A673 (cell line): ENCODE measurements around the gene NEK3. TPM values are rescaled to one million over a fixed set of nuclear protein-coding genes. Genes with fewer than 3 reads are reported as not detected.
"Not testable (repeated sequence)": the region's sequence is repeated elsewhere in the genome, so short reads cannot be mapped to it uniquely, and the experiment has no call there.

ENCODE experiments used
- BruUV-seq: library from RNA; stranded (reverse); fragments of 400-500 nt; replicated peaks from 2 replicates; lab custom pipeline; 2021; lab: Mats Ljungman, UMichigan
- CTCF ChIA-PET: fragments of 300-600 bp; sonication (Branson Sonifier 250); formaldehyde crosslinking; loops from one replicate; lab custom pipeline; 2022; ENCODE audit warnings: antibody characterized with exemption; lab: Charles Lee
- POLR2A ChIA-PET: fragments of 300-600 bp; sonication (Branson Sonifier 250); formaldehyde crosslinking; loops from one replicate; lab custom pipeline; 2022; ENCODE audit warnings: antibody characterized with exemption; ENCODE audit not compliant: low non-redundant PET; lab: Charles Lee
- DNase-seq: peaks from one replicate; pipeline ENCODE4 v3.0.0-alpha.2; 2015; ENCODE audit warnings: low spot score
- H3K27ac ChIP-seq: fragments of 200-600 bp; sonication (generic); 2 replicates; pipeline ENCODE4 v1.5.1; 2016; ENCODE audit warnings: mixed run types, low read depth, mild to moderate bottlenecking, mixed read lengths, antibody characterized with exemption, low read length; ENCODE audit not compliant: poor library complexity, severe bottlenecking
- H3K27me3 ChIP-seq: fragments of 200-600 bp; sonication (generic); replicated peaks from 2 replicates; pipeline ENCODE4 v1.6.1; 2017; ENCODE audit warnings: mixed run types, low read depth, mild to moderate bottlenecking, mixed read lengths, antibody characterized with exemption, low read length; ENCODE audit not compliant: insufficient read depth, poor library complexity
- H3K36me3 ChIP-seq: fragments of 200-600 bp; sonication (generic); 2 replicates; pipeline ENCODE4 v1.6.1; 2016; ENCODE audit warnings: mixed run types, mild to moderate bottlenecking, mixed read lengths, antibody characterized with exemption, low read length; ENCODE audit not compliant: insufficient read depth, poor library complexity, severe bottlenecking
- H3K4me1 ChIP-seq: fragments of 200-600 bp; sonication (generic); 2 replicates; pipeline ENCODE4 v1.6.1; 2017; ENCODE audit warnings: mixed run types, mild to moderate bottlenecking, mixed read lengths, antibody characterized with exemption, low read length; ENCODE audit not compliant: insufficient read depth, poor library complexity, severe bottlenecking
- H3K4me3 ChIP-seq: fragments of 200-600 bp; sonication (generic); 2 replicates; pipeline ENCODE4 v1.5.1; 2016; ENCODE audit warnings: low read depth, mixed run types, mild to moderate bottlenecking, mixed read lengths, low read length; ENCODE audit not compliant: poor library complexity, severe bottlenecking
- H3K9me3 ChIP-seq: fragments of 200-600 bp; sonication (generic); 2 replicates; pipeline ENCODE4 v1.6.1; 2016; ENCODE audit warnings: mixed run types, low read depth, mild to moderate bottlenecking, mixed read lengths, antibody characterized with exemption, low read length; ENCODE audit not compliant: poor library complexity, severe bottlenecking
- EZH2 ChIP-seq: fragments of 200-600 bp; sonication (generic); IDR thresholded peaks from 2 replicates; pipeline ENCODE4 v1.6.1; 2017; ENCODE audit warnings: borderline replicate concordance, low read depth, mild to moderate bottlenecking, mixed read lengths, antibody characterized with exemption, low read length; ENCODE audit not compliant: poor library complexity, severe bottlenecking
- intact Hi-C: fragments of 100-400 bp; cut with micrococcal nuclease; formaldehyde crosslinking; loops from one replicate; pipeline ENCODE4 v1.10.0; 2022; ENCODE audit not compliant: unreplicated experiment
- total RNA-seq: library from RNA; stranded (reverse); gene quantifications from 2 replicates; pipeline ENCODE4 v1.2.3, GENCODE V29; 2021
- TF ChIP-seq, protein P1 (sequence below): fragments of 300-800, 200-600 bp; sonication (generic); conservative IDR thresholded peaks from 2 replicates; pipeline ENCODE4 v1.5.1; 2017; ENCODE audit warnings: low read depth, mild to moderate bottlenecking, antibody characterized with exemption, low read length, moderate library complexity, mixed read lengths

NEK3 gene
- total RNA-seq, 1 experiment from 2014 or later: 18.1 TPM

DNA sequence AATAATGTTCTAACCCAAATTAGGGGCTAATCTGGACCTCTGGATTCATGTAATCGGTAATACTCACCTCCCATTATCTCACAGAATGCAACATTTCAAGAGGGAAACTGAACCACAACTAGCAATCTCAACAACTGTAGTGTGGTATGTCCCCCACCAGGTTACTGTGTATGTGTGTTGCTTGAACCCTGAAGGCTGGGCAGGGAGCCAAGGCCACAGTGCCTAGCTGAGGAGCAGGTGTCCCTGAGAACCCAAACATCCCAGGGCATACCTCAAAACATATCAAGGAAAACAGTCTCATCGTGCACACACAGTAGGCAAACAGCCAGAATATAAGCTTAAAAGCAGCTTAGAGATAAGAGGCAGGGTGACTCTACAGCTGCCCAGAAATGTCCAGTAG, 20.5 kb upstream of the NEK3 start:
- POLR2A ChIA-PET: no interaction called here
- no peak for DNase-seq
- TF ChIP-seq, protein P1, sequence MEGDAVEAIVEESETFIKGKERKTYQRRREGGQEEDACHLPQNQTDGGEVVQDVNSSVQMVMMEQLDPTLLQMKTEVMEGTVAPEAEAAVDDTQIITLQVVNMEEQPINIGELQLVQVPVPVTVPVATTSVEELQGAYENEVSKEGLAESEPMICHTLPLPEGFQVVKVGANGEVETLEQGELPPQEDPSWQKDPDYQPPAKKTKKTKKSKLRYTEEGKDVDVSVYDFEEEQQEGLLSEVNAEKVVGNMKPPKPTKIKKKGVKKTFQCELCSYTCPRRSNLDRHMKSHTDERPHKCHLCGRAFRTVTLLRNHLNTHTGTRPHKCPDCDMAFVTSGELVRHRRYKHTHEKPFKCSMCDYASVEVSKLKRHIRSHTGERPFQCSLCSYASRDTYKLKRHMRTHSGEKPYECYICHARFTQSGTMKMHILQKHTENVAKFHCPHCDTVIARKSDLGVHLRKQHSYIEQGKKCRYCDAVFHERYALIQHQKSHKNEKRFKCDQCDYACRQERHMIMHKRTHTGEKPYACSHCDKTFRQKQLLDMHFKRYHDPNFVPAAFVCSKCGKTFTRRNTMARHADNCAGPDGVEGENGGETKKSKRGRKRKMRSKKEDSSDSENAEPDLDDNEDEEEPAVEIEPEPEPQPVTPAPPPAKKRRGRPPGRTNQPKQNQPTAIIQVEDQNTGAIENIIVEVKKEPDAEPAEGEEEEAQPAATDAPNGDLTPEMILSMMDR: no peak
- TF ChIP-seq EZH2: no peak
- Histone ChIP-seq H3K9me3 (no peaks in the 10 kb centered on the region), H3K4me1 (no peaks in the 10 kb centered on the region), H3K27me3 (no peaks in the 10 kb centered on the region), H3K4me3 (no peak overlapping the region), H3K27ac (no peak overlapping the region), H3K36me3 (peaks cover 28% of the 10 kb centered on the region)
- BruUV-seq: no TSS peak
- intact Hi-C loops: no loop called here
- CTCF ChIA-PET: no interaction called here

- Histone ChIP-seq H3K27me3 (no peaks in the 10 kb centered on the region), H3K27ac (no peak overlapping the region), H3K4me1 (no peaks in the 10 kb centered on the region), H3K9me3 (no peaks in the 10 kb centered on the region), H3K36me3 (peaks cover 19% of the 10 kb centered on the region), H3K4me3 (no peak overlapping the region)
- no peak for DNase-seq
- intact Hi-C loops: no loop called here
- BruUV-seq: no TSS peak
- no peak for TF ChIP-seq EZH2
- POLR2A ChIA-PET: no interaction called here
- CTCF ChIA-PET: no interaction called here
Measured at GRCh38 chr13:52177276-52177675, 17.9 kb upstream of the NEK3 start.

- DNase-seq, intact Hi-C loops, H3K4me3 ChIP-seq, CTCF ChIA-PET, POLR2A ChIA-PET, H3K4me1 ChIP-seq, BruUV-seq, H3K27me3 ChIP-seq, H3K27ac ChIP-seq, H3K9me3 ChIP-seq: not testable (repeated sequence)
- peaks cover 17% of the 10 kb centered on the region for H3K36me3 ChIP-seq
Measured at GRCh38 chr13:52173970-52174369, 14.6 kb upstream of the NEK3 start.

GRCh38 chr13:52173373-52173772, 14.0 kb upstream of the NEK3 start:
- Histone ChIP-seq H3K4me3 (no peak overlapping the region), H3K36me3 (peaks cover 19% of the 10 kb centered on the region), H3K27ac (no peak overlapping the region), H3K9me3 (no peaks in the 10 kb centered on the region), H3K27me3 (no peaks in the 10 kb centered on the region), H3K4me1 (no peaks in the 10 kb centered on the region)
- intact Hi-C loops: no loop called here
- BruUV-seq: no TSS peak
- no peak for DNase-seq
- ChIA-PET POLR2A (no interaction called here), CTCF (no interaction called here)
- TF ChIP-seq, protein P1: no peak
- TF ChIP-seq EZH2: no peak

DNA sequence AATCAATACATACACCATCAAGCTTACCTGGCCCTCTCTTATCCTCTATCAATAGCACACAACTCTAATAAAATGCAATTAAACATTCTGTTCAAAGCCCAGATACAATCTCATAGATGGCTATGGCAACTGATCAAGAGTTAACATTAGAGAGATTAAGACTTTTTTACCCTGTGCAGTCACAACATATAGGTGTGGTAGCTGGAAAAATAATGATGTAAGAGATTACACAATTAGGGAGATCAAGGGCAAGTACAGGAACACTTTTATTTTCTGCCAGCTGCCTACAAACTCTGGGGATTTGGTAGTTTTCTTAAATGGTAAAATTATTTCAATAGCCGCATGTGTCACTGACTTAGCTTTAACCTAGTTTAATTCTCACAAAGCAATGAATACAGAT, 12.3 kb upstream of the NEK3 start:
- H3K27ac ChIP-seq, CTCF ChIA-PET, H3K9me3 ChIP-seq, H3K4me3 ChIP-seq, H3K27me3 ChIP-seq, POLR2A ChIA-PET, H3K4me1 ChIP-seq, DNase-seq, intact Hi-C loops, BruUV-seq: not testable (repeated sequence)
- peaks cover 19% of the 10 kb centered on the region for H3K36me3 ChIP-seq

DNA sequence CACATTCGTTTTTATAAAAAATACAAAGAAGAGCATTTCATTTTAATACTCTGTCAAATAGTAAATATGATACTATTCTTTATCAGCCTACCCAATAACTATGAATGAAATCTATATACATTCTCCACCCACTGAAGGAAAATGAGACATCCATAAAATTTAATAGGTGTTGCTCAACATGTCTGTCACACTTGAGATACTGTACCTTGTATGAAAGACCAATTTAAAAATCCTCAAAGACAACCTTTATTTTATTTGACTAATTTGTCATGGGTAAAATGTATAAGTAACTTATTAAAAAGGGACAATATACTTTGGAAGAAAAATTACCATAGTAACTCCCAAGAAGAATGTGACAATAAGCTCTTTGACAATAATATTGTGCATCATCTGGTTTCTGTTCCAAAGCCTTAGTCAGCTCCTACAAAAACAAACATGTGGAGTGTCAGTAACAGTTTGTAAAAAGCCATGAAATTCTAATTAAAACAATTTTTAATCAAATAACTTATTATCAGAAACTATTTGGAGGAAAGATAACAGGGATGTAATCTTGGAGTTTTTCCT, 11.5 kb upstream of the NEK3 start:
- H3K4me1 ChIP-seq, H3K27me3 ChIP-seq, intact Hi-C loops, BruUV-seq, H3K4me3 ChIP-seq, CTCF ChIA-PET, H3K9me3 ChIP-seq, H3K27ac ChIP-seq, POLR2A ChIA-PET, DNase-seq: not testable (repeated sequence)
- peaks cover 19% of the 10 kb centered on the region for H3K36me3 ChIP-seq
